Stimulated activated CD4-positive, alpha-beta T cell treated with anti-CD3 and anti-CD28 coated beads, Interleukin-12 subunit alpha, Interleukin-12 subunit beta, amount 100 ng/mL, for 24 hours (primary cell): ENCODE results near the gene HSD17B7.

Experiments
- DNase-seq, 2 experiments: peaks; one replicate each; pipeline ENCODE4 v3.0.0-alpha.2; 2020; ENCODE audit warnings: low read depth in 2 of 2

Gene HSD17B7

DNA sequence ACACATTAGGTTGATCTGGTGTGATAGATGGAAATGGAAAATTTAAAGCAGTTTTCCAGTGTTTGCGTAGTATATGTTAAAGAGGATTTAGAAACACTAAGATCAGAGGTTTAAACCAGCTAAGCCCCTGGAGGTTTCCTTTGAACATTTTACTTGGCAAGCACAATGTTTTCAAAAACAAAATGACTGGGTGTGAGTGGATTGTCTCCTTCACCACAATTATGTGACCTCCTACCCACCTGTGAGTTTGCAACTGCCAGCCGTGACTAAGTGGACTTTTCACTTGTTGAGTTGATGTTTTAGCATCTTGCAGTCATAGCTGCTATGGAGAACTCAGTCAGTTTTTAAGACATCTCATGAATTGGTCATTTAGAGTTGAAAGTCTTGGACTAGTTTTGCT lies 65.8 kb downstream of the HSD17B7 start:
- DNase-seq = no peak

DNA sequence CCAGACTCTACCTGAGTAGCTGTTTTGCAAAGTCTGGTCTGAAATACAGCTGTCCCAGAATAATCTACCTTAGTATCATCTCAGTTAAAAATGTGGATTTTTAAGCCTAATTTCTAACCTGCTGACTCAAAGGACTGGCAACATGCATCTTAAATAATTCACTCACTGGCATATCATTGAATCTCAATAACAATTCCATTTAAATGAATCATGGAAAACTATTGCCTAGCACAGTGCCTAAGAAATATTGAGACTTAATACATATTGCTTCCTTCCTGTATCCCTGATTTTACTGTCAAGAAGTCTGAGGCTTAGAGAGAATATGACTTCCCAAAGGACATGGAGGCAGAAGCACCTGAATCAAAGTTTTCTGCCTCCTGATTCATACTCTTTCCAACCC lies 67.3 kb downstream of the HSD17B7 start:
- DNase-seq = no peak

DNA sequence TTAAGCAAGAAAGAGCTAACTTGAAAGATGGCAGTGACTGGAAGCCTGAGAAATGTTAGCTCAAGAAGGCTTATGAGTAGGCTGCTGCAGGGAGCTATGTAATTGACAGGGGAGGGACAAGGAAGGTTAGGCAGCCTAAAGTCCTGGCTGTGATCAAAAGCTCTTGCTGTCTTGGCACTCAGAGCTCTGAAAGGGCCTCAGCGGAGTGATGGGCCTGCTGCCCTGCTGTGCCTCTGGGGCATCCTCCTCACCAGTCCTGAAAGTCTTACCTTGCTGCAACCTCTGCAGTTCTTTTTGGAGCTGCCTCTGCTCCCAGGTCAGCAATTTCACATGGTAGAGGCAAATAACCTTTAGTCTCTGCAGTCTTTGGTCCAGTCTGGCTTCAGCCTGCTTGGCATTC lies 68.7 kb downstream of the HSD17B7 start:
- DNase-seq = no peak

DNA sequence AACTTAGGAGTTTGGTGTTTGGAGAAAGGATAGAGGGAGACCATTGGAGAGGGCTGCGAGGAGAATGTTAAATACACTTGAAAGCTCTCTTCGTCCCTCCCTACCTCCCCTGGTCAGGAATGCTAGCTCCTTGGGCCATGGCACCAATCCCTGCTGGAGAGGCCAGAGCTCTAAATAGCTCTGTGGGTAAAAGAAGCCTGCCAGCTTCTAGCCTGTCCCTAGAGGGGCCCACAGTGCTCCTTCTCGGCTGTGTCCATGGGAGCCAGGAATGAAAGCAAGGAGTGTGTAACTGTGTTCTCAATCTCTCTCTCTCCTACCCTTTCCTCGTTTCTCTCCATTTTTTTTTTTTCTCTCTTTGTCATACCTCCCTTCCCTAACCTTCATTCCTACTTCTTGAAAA lies 70.6 kb downstream of the HSD17B7 start, which contains the start of gene CCDC190:
CCDC190 (minus strand) TSS at position 75 of the 400 bp plus-strand sequence. CDS start 1,529 bp downstream, outside the sequence.
- no peak for DNase-seq

DNA sequence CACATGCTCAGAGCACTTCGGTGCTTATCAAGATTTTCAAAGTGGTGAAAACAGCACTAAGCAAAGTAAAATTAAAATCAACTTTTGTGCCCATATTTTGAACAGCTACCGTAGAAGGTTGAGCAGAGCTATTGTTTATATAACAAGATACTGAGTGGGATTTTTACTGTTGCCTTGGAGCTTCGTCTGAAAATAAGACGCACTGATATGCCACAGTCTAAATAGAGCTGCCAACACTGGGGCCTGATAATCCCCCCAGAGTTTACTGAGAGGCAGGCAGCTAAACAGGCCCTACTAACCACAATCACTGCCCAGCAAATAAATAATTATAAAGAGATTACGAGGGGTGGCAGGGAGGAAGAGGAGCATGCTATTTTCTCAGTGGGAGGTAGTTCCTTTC lies 71.1 kb downstream of the HSD17B7 start:
- no peak for DNase-seq
